Stomach (tissue), 4 donors: Measurements from ENCODE around the gene KLF16.

ENCODE experiments used
- CTCF ChIP-seq, 7 experiments: fragments of 450-650 bp in 4 of 7; fragments of 200-600 bp in 3 of 7; sonication (generic) in 3 of 7; IDR thresholded peaks; one replicate each; pipeline ENCODE4 v1.5.1; 2016 to 2019; ENCODE audit warnings: antibody characterized with exemption in 7 of 7, control low read depth in 2 of 7, mild to moderate bottlenecking in 1 of 7
- EP300 ChIP-seq: sonication (generic); formaldehyde crosslinking; IDR thresholded peaks from one replicate; pipeline ENCODE4 v1.6.1; 2017; ENCODE audit warnings: antibody characterized with exemption
- POLR2A ChIP-seq, 4 donors: fragments of 450-650 bp; IDR thresholded peaks; one replicate each; pipeline ENCODE4 v1.6.1; 2016; ENCODE audit warnings: antibody characterized with exemption in 4 of 4, control low read depth in 2 of 4, mild to moderate bottlenecking in 1 of 4, moderate library complexity in 1 of 4
- POLR2AphosphoS5 ChIP-seq, 3 donors: sonication (generic); formaldehyde crosslinking; IDR thresholded peaks; one replicate each; pipeline ENCODE4 v1.6.1; 2016; ENCODE audit warnings: antibody characterized with exemption in 3 of 3

- TF ChIP-seq EP300 (no peak), CTCF (IDR thresholded peaks at IDR 0.05) (no peak), POLR2A (IDR thresholded peaks at IDR 0.05) (no peak), POLR2AphosphoS5 (IDR thresholded peaks at IDR 0.05) (no peak)
These were observed 5.6 kb upstream of the KLF16 start for GRCh38 chr19:1868971-1869370.
